Esophagus muscularis mucosa (tissue), 4 donors: Measurements from ENCODE around the gene NABP2. TPM values are rescaled to one million over a fixed set of nuclear protein-coding genes. Genes with fewer than 3 reads are reported as not detected.
"Not testable (repeated sequence)": the region's sequence is repeated elsewhere in the genome, so short reads cannot be mapped to it uniquely, and the experiment has no call there.

Experiments used
- DNase-seq: peaks from one replicate; pipeline ENCODE4 v3.0.0-alpha.2; 2017; ENCODE audit errors: extremely low spot score
- H3K27ac ChIP-seq, 4 donors: fragments of 200-600 bp; sonication (generic); replicated peaks in 1 of 4; 1 replicate in 3 of 4; 2 replicates in 1 of 4; pipeline ENCODE4 v1.5.1; 2016 to 2019; ENCODE audit warnings: mild to moderate bottlenecking in 1 of 4
- H3K27me3 ChIP-seq, 4 donors: fragments of 200-600 bp; sonication (generic); one replicate each; pipeline versions ENCODE4 v1.5.1 to v1.6.0; 2016 to 2019
- H3K36me3 ChIP-seq, 4 donors: fragments of 200-600 bp; sonication (generic); one replicate each; pipeline ENCODE4 v1.5.1; 2016 to 2019
- H3K4me1 ChIP-seq, 4 donors: fragments of 200-600 bp; sonication (generic); one replicate each; pipeline ENCODE4 v1.5.1; 2016 to 2019
- H3K4me3 ChIP-seq, 4 donors: fragments of 200-600 bp; sonication (generic); 1 replicate in 2 of 4; 2 replicates in 2 of 4; pipeline ENCODE4 v1.5.1; 2016 to 2019; ENCODE audit warnings: mild to moderate bottlenecking in 4 of 4, moderate library complexity in 1 of 4
- H3K9me3 ChIP-seq, 4 donors: fragments of 200-600 bp; sonication (generic); 1 replicate in 3 of 4; 2 replicates in 1 of 4; pipeline ENCODE4 v1.5.1; 2016 to 2019
- EP300 ChIP-seq: sonication (generic); formaldehyde crosslinking; IDR thresholded peaks from one replicate; pipeline ENCODE4 v1.6.1; 2017; ENCODE audit warnings: antibody characterized with exemption
- POLR2A ChIP-seq: fragments of 450-650 bp; IDR thresholded peaks from one replicate; pipeline ENCODE4 v1.6.1; 2017; ENCODE audit warnings: antibody characterized with exemption, moderate library complexity, mild to moderate bottlenecking, low read depth
- POLR2AphosphoS5 ChIP-seq, 2 donors: sonication (generic); formaldehyde crosslinking; IDR thresholded peaks; one replicate each; pipeline ENCODE4 v1.6.1; 2017; ENCODE audit warnings: antibody characterized with exemption in 2 of 2
- WGBS: methylation state at CpG from one replicate; pipeline ENCODE4 v1.1.5; 2018; 5-methylcytosine and 5-hydroxymethylcytosine counted together
- intact Hi-C: fragments of 100-400 bp; cut with DNase I; formaldehyde crosslinking; loops from one replicate; pipeline ENCODE4 v1.15.1; 2023
- total RNA-seq, 4 donors: library from RNA; depleted of rRNA; stranded (reverse); fragments of >200 nt; gene quantifications; one replicate each; pipeline versions ENCODE4 v1.1.0 to v1.2.1, GENCODE V29; 2016
- TF ChIP-seq, protein P1 (sequence below), 3 experiments: fragments of 200-600 bp in 2 of 3; fragments of 450-650 bp in 1 of 3; sonication (generic) in 2 of 3; IDR thresholded peaks; one replicate each; pipeline ENCODE4 v1.5.1; 2017 to 2019; ENCODE audit warnings: antibody characterized with exemption in 3 of 3, mild to moderate bottlenecking in 2 of 3, moderate library complexity in 1 of 3

The NABP2 gene
- total RNA-seq, 4 donors from 2014 or later: 27.0 to 36.4 (median 30.9) TPM

DNA sequence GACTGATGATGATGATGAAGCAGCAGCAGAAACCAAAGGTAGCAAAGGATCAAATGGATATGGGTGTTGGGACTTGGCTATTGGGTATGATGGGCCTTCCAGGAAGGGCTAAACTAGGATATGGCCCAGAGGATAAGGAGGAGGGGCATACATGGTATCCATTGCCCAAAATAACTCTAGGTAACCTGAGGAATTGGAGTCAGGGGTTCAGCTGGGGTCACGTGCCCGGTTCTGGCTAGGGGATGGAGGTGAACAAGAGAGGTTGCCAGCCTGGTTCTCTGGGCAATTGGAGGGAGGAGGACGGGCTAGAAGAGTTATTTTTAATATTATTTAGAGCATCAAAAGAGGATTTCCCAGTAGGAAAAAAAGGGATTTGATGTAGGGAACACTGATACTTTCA lies 36.8 kb downstream of the NABP2 start:
- Histone ChIP-seq H3K9me3 (no peaks in the 10 kb centered on the region), H3K36me3 (peaks cover 0 to 5% (median 3%) of the 10 kb centered on the region in 4 donors), H3K27ac (no peak overlapping the region), H3K27me3 (no peaks in the 10 kb centered on the region), H3K4me1 (peaks cover 23 to 32% (median 29%) of the 10 kb centered on the region in 4 donors), H3K4me3 (no peak overlapping the region)
- no peak for DNase-seq
- intact Hi-C loops: no loop called here
- TF ChIP-seq POLR2AphosphoS5 (IDR thresholded peaks at IDR 0.05): no peak
- TF ChIP-seq, protein P1, sequence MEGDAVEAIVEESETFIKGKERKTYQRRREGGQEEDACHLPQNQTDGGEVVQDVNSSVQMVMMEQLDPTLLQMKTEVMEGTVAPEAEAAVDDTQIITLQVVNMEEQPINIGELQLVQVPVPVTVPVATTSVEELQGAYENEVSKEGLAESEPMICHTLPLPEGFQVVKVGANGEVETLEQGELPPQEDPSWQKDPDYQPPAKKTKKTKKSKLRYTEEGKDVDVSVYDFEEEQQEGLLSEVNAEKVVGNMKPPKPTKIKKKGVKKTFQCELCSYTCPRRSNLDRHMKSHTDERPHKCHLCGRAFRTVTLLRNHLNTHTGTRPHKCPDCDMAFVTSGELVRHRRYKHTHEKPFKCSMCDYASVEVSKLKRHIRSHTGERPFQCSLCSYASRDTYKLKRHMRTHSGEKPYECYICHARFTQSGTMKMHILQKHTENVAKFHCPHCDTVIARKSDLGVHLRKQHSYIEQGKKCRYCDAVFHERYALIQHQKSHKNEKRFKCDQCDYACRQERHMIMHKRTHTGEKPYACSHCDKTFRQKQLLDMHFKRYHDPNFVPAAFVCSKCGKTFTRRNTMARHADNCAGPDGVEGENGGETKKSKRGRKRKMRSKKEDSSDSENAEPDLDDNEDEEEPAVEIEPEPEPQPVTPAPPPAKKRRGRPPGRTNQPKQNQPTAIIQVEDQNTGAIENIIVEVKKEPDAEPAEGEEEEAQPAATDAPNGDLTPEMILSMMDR (IDR thresholded peaks at IDR 0.05): no peak
- TF ChIP-seq EP300: no peak
- TF ChIP-seq POLR2A: no peak
- WGBS: 92% methylated on average over 3 of the region's 3 CpGs

DNA sequence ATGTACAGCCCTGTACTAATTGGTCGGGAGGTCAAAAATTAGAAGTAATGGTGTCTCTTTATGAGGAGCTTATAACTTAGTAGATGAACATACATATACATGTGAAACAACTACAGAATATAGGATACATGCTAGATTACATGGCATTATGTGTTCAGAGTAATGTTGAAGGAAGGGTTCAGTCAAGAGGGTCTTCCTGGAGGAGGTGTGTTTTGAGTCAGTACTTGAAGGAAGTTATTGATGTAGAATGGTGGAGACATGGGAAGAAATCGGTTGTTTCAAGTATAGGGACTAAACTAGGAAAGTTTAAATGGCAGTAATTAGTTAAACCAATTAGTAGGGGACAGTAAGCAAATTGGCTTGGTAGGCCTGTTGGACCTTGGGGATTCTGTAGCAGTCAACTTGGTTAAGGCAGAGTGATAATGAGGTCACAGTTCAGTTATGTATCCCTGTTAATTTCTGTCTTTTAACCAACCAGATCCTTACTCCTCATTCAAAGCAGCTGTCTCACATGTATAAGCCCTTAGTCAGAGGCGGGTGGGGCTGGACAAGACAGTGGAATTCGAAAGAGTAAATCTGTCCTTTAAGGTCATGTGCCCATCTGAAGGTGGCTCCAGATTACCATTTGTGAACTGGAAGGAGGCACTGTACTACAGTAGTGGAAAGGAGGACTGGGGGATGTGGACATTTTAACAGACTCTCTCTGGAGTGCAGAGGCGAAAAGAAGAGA lies 37.5 kb downstream of the NABP2 start:
- H3K9me3 ChIP-seq: no peaks in the 10 kb centered on the region
- no peak overlapping the region for H3K4me3 ChIP-seq
- TF ChIP-seq POLR2AphosphoS5 (IDR thresholded peaks at IDR 0.05): no peak
- TF ChIP-seq, protein P1 (IDR thresholded peaks at IDR 0.05): no peak
- no peak for TF ChIP-seq EP300
- TF ChIP-seq POLR2A: no peak
- H3K27me3 ChIP-seq: no peaks in the 10 kb centered on the region
- WGBS: 85% methylated on average over 5 of the region's 5 CpGs
- H3K4me1 ChIP-seq: peaks cover 23 to 31% (median 29%) of the 10 kb centered on the region in 4 donors
- no peak for DNase-seq
- intact Hi-C loops: no loop called here
- no peak overlapping the region for H3K27ac ChIP-seq
- H3K36me3 ChIP-seq: peaks cover 0 to 3% (median 0%) of the 10 kb centered on the region in 4 donors

DNA sequence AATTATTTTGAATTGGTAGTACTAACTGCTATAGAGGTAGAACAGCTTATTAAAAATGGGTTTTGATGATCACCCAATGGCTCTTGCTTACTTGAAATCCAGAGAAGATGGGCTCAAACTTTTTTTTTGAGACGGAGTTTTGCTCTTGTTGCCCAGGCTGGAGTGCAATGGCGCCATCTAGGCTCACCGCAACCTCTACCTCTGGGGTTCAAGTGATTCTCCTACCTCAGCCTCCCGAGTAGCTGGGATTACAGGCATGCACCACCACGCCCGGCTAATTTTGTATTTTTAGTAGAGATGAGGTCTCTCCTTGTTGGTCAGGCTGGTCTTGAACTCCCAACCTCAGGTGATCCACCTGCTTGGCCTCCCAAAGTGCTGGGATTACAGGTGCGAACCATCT lies 38.8 kb downstream of the NABP2 start:
- 96% methylated on average over 5 of the region's 7 CpGs for WGBS
- H3K4me3 ChIP-seq, H3K27me3 ChIP-seq, H3K36me3 ChIP-seq, H3K9me3 ChIP-seq, DNase-seq, H3K27ac ChIP-seq, intact Hi-C loops: not testable (repeated sequence)
- H3K4me1 ChIP-seq: peaks cover 22 to 33% (median 28%) of the 10 kb centered on the region in 4 donors

DNA sequence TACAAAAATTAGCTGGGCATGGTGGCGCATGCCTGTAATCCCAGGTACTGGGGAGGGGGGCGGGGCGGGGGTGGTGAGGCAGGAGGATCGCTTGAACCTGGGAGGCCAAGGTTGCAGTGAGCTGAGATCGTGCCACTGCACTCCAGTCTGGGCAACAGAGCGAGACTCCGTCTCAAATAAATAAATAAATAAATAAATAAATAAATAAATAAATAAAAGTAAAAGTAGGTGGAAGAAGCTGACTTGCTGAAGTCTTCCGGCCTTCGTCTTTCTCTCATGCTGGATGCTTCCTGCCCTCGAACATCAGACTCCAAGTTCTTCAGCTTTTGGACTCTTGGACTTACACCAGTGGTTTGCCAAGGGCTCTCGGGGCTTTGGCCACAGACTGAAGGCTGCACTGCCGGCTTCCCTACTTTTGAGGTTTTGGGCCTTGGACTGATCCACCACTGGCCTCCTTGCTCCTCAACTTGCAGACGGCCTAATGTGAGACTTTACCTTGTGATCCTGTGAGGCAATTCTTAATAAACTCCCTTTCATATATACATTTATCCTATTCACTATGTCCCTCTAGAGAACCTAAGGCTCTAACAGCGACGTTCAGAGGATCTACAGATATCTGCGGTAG lies 42.0 kb downstream of the NABP2 start:
- peaks cover 0 to 24% (median 19%) of the 10 kb centered on the region in 4 donors for H3K36me3 ChIP-seq
- DNase-seq, H3K9me3 ChIP-seq, intact Hi-C loops, H3K27me3 ChIP-seq: not testable (repeated sequence)
- WGBS: 56% methylated on average over 16 of the region's 16 CpGs
- peak overlapping the region; percentile 67 to 88 (median 78) for H3K4me3 ChIP-seq
- peaks cover 27 to 41% (median 31%) of the 10 kb centered on the region in 4 donors for H3K4me1 ChIP-seq
- H3K27ac ChIP-seq: peak overlapping the region; percentile 95 to 98 (median 98)

DNA sequence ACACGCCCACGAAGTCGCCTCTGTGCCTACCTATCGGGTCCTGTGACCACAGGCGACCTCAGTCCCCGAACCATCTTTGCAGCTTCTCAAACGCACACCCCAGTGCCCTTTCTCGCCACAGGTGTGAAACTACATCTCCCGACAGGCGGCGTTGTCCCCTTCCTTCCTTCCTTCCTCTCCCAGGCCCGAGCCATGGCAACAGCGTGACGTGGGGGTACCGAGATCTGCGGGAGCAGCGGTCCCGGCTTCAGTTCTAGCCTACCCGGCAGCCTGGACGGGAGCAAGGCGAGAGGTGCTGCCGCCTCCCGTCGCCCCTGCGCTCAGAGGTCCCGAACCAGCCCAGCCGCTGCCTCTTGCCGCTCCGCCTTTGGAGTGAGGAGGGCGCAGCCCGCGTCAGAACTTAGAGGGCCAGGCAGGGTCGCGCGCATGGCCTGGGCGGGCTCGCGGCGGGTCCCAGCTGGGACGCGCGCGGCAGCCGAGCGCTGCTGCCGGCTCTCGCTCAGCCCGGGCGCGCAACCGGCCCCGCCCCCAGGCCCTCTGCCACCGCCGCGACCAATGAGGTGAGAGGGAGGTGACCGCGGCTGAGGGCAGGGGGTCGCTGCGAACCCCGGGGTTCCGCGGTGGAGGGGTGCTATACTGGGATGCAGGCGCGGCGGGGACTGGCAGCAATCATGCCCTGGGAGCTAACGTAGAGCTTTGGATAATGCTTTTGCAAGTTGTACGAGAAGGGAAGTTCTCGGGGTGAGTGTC lies 42.7 kb downstream of the NABP2 start, which contains the start of gene COQ10A:
Gene COQ10A (plus strand): TSS at position 250 of the 750 bp plus-strand sequence. CDS start 177 bp downstream, at position 427.
- intact Hi-C loops: no loop called here
- Histone ChIP-seq H3K36me3 (peaks cover 0 to 31% (median 24%) of the 10 kb centered on the region in 4 donors), H3K4me1 (peaks cover 33 to 47% (median 36%) of the 10 kb centered on the region in 4 donors), H3K27me3 (no peaks in the 10 kb centered on the region), H3K4me3 (peak within 1 kb of the TSS; percentile 67 to 88 (median 78)), H3K27ac (peak within 1 kb of the TSS; percentile 95 to 98 (median 98)), H3K9me3 (no peaks in the 10 kb centered on the region)
- TF ChIP-seq EP300: no peak
- peak; percentile 91 to 96 for TF ChIP-seq POLR2AphosphoS5 (IDR thresholded peaks at IDR 0.05)
- TF ChIP-seq, protein P1 (IDR thresholded peaks at IDR 0.05): peak; percentile 65 to 78 (median 71)
- TF ChIP-seq POLR2A: peak; percentile 46
- under 1% methylated on average over 38 of the region's 68 CpGs for WGBS
- DNase-seq: peak; percentile 98
